ENCODE results near the gene AURKAIP1.
A peak's percentile ranks its signal among the peaks of the same experiment; 100 is the strongest.

AURKAIP1 gene

DNA sequence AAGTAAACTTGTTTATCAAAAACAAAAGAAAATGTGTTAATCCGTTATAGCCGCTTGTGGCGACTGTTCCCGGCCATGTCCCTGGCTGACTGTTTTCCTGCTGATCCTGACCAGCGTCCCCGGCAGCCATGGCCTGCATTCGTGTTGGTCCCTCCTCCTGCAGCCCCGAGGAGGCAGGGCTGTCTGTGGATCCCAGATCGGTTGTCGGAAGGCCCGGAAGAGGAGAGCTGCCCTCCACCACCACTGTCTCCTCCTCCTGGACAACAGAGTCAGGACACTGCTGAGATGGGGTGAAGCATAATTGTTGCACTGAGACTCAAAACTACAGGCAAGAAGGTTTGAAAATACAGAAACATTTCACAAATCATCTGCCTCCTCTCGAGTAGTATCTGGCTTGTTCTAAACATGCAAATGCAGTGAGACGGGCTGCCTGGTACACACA, 13.0 kb downstream of the AURKAIP1 start:
- FAIRE-seq, result no peak
- no peak for DNase-seq (ENCODE audit: insufficient read length, low spot score)
- TF ChIP-seq POU2F2 (IDR thresholded peaks at IDR 0.05; ENCODE audit: low read depth, low read length) (no peak), PAX5 (IDR thresholded peaks at IDR 0.05; ENCODE audit: insufficient read depth, low read length, severe bottlenecking) (no peak), POLR2AphosphoS5 (IDR thresholded peaks at IDR 0.05; ENCODE audit: low read depth, low read length) (no peak), SPI1 (IDR thresholded peaks at IDR 0.05; ENCODE audit: low read depth, low read length) (no peak), TAF1 (IDR thresholded peaks at IDR 0.05; ENCODE audit: low read depth, low read length) (no peak), POLR2A (IDR thresholded peaks at IDR 0.05; ENCODE audit: low read depth, low read length) (no peak)

DNA sequence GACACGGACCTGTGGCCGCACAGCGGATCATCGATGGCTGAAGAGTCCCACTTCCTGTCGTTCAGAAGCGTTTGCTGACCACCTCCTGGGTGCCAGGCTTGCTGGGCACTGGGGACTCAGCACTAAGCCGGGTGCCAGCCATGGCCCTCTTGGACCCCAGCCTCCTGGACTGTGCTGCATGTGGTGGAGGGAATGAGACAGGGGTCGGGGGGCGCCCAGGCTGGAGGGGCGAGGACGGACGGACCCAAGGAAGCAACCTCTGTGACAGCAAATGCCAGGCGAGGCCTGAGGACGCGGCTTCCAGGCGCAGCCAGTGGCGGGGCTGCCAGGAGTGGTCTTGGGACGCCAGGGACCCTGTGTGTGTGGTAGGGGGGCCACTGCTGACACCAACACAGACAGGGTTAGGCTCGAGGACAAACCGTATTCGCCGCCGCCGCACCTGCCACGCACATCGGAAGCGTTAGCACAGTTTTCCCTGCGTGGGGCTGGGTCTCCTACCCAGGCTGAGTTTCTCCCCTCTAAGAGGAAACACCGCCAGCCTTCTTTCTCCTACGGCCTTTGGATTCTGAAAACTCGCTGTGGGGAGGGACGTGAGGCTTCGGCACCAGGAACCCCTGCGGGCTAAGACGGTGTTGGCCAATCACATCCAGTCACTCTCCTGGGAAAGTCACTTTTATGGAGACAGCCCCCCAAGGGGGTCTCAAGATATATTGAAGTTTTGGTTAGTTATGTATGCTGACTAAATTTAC, 13.6 kb downstream of the AURKAIP1 start:
- FAIRE-seq (no peak), DNase-seq (ENCODE audit: insufficient read length, low spot score) (no peak)
- TF ChIP-seq POLR2A (IDR thresholded peaks at IDR 0.05; ENCODE audit: low read depth, low read length) (no peak), SPI1 (IDR thresholded peaks at IDR 0.05; ENCODE audit: low read depth, low read length) (no peak), PAX5 (IDR thresholded peaks at IDR 0.05; ENCODE audit: insufficient read depth, low read length, severe bottlenecking) (no peak), POLR2AphosphoS5 (IDR thresholded peaks at IDR 0.05; ENCODE audit: low read depth, low read length) (no peak), TAF1 (IDR thresholded peaks at IDR 0.05; ENCODE audit: low read depth, low read length) (no peak), POU2F2 (IDR thresholded peaks at IDR 0.05; ENCODE audit: low read depth, low read length) (no peak)

DNA sequence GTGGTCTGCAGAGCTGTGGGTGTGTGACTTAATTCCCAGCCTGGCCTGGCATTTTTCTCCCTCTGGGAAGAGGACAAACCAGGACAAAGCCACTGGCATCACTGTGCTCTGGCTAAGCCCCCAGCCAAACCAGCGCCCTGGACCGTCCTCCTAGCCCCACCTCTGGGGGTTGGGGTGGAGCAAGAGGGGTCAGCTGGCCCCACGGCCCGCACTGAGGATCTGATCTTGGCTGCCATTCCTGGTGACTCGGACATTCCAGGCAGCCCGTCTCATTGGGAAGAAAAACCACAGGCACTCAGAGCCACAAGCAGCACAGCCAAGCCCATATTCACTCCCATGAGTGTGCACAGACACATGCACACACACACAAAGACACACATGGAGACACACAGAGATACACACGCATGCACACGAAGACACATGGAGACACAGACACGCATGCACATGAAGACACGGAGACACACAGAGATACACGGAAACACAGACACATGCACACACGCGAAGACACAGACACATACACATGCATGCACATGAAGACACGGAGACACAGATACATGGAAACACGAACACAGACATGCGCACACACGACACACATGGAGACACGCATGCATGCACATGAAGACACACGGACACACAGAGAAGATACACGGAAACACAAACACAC, 14.4 kb downstream of the AURKAIP1 start:
- TF ChIP-seq SPI1 (IDR thresholded peaks at IDR 0.05; ENCODE audit: low read depth, low read length) (no peak), POU2F2 (IDR thresholded peaks at IDR 0.05; ENCODE audit: low read depth, low read length) (no peak), POLR2AphosphoS5 (IDR thresholded peaks at IDR 0.05; ENCODE audit: low read depth, low read length) (no peak), POLR2A (IDR thresholded peaks at IDR 0.05; ENCODE audit: low read depth, low read length) (no peak), TAF1 (IDR thresholded peaks at IDR 0.05; ENCODE audit: low read depth, low read length) (no peak), PAX5 (IDR thresholded peaks at IDR 0.05; ENCODE audit: insufficient read depth, low read length, severe bottlenecking) (no peak)
- DNase-seq (ENCODE audit: insufficient read length, low spot score) (no peak), FAIRE-seq (no peak)

DNA sequence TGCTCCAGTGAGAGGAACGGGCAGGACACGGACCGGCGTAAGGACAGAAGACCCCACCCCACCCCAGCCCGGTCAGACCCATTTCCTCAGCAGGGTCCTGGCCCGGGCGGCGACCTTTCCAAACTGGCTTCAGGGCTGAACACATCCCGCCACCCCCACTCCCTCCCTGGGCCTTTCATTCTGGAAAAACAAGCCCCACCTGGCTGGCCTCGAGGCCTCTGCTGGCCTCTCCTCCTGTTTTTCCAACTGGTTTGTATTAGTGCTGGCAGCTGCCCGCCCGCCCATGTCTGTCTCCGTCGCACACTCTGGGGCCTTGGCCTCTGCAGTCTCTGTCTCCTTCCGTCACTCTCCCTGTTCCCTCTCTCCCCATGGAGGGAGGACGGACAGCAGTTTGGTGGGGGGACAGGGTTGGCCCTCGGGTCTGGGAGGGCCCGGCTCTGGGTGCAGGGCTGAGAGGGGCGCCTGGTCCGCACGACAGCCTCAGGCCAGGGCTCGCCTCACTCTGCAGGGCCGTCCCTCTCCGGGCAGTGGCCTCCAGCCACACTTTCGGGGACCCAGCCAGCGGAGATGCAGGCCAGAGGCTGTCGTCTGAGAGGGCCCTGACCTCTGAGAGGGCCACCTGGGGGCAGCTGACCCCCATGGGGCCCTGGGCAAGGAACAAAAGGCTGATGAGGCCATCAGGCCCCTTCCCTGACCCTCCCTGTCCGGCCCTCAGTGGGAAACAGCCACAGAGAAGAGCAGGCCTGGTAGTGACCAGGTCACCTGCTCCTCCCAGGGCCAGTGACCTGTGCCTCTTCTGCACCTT, 15.1 kb downstream of the AURKAIP1 start:
- DNase-seq (ENCODE audit: insufficient read length, low spot score), result no peak
- no peak for TF ChIP-seq POLR2AphosphoS5 (IDR thresholded peaks at IDR 0.05; ENCODE audit: low read depth, low read length)
- no peak for FAIRE-seq

DNA sequence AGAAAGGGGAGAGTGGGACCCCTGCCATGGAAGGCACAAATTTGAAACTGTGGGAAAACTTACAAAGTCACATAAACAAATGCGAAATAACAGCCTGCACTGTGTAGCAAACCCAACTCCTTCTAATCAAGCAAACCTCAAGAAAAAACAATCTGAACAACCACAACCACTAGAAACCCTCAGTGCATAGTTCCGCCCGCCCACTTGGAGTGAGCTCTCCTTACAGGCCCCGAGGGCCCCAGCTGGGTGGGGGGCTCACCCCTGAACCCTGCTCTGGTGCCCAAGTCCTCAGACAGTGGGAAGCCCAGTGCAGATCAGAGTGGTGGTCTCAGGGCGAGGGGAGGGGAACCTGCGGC, 15.7 kb downstream of the AURKAIP1 start:
- DNase-seq (ENCODE audit: insufficient read length, low spot score) (no peak), FAIRE-seq (no peak)

DNA sequence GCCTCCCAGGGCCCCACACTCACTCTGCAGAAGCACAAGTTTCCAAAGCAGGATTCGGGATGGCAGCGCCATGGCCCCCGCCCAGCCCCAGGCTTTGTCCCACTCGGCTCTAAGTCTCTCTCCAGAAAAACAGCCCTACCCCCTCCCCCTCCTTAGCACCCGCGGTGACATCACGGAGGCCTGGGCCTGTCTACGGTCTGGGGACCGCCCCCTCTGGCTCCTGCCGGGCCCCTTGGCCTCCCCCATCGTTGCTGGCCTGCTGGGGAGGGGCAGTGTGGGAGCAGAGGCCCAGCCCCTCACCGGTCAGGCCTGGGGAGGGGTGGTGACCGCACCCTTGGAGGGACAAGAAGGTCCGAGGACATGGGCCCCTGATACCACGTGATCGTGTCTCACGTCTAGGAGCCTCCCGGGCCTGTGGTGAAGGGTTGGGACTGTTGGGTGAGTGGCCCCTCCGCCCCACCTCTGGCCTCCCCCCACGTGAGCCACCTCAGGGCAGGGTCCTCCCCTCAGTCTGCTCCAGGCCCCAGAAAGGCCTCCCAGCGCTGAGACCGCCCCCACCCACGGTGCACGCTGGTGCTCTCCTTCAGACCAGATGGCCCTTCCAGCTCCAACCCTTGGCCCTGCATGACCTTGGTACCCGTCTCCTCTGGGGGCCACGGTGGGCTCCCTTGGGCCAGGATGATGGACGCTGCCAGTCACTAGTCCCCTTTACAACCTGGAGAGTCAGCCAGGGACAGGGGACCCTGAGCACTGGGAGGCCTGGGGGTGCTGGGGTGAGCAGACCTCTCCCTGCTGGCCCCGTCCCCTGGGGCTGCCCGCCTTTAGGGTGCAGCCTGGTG, 16.4 kb downstream of the AURKAIP1 start, which contains the start of gene MXRA8:
Gene MXRA8, minus strand, starts transcription at position 123 of the 839 bp plus-strand sequence. Its CDS starts 51 bp downstream, at position 72.
- TF ChIP-seq POU2F2 (IDR thresholded peaks at IDR 0.05; ENCODE audit: low read depth, low read length), result no peak
- no peak for FAIRE-seq
- no peak for DNase-seq (ENCODE audit: insufficient read length, low spot score)

More for the DNA sequence above, 15.7 kb downstream of the AURKAIP1 start:
- TF ChIP-seq PAX5 (IDR thresholded peaks at IDR 0.05; ENCODE audit: insufficient read depth, low read length, severe bottlenecking), result peak; percentile 59
- TF ChIP-seq POU2F2 (IDR thresholded peaks at IDR 0.05; ENCODE audit: low read depth, low read length), result no peak
- TF ChIP-seq POLR2AphosphoS5 (IDR thresholded peaks at IDR 0.05; ENCODE audit: low read depth, low read length), result no peak
- no peak for TF ChIP-seq TAF1 (IDR thresholded peaks at IDR 0.05; ENCODE audit: low read depth, low read length)

DNA sequence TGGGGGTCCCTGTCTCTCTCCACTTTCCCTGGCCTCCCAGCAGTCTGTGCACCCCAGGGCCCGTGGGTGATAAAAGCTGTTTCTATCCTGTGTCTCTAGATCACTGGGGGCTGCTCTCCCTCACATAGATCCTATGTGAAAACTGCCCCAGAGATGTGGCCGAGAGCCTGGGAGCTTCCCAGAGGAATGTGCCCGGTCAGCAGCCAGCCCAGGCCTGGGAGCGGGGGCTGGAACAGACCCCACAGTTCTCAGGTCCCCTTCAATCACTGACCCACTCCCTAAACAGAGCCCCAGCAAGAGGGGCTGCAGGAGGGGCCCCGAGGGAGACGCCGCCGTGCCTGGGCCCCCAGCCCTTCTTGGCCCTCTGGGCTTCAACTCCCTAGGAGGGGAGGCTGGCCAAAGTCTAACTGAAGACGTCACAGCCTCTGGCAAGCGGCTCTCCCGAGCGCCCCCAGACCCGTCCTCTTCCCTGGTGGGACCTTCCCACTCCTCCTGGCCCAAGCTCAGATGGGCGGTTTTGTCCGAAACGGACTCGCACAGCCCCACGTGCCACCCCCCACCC, 17.1 kb downstream of the AURKAIP1 start:
- TF ChIP-seq POU2F2 (IDR thresholded peaks at IDR 0.05; ENCODE audit: low read depth, low read length) (no peak), SPI1 (IDR thresholded peaks at IDR 0.05; ENCODE audit: low read depth, low read length) (no peak), PAX5 (IDR thresholded peaks at IDR 0.05; ENCODE audit: insufficient read depth, low read length, severe bottlenecking) (no peak), POLR2AphosphoS5 (IDR thresholded peaks at IDR 0.05; ENCODE audit: low read depth, low read length) (no peak)
- no peak for FAIRE-seq
- no peak for DNase-seq (ENCODE audit: insufficient read length, low spot score)

DNA sequence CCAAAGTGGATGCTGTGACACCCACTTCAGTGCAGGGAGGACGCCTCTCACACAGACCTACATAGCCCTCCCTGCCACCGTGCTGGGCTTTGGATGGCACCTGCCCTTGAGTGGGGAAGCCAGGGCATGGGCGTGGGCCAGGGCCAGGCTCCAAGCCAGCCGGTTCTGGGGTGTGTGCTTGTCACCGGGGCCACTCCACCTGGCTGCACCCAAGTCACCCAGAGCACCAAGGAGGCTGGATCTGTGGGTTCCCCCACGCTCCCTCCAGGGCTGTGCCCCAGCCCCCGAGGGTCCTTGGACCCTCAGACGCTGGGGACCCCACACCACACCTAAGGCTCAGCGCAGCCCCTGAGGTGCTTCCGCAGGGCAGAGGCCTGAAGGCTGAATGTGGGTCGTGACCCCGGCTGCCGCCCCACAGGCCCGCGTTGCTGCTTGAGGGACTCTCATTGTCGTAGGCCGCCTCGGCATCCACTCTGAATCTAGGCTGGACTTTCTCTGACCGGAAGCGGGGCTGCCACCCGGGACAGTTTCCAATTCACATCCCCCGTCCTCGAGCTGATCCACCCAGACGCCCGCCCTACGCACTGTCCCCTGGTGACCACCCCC, 18.1 kb downstream of the AURKAIP1 start:
- DNase-seq (ENCODE audit: insufficient read length, low spot score) (no peak), FAIRE-seq (no peak)
- TF ChIP-seq SPI1 (IDR thresholded peaks at IDR 0.05; ENCODE audit: low read depth, low read length) (no peak), POU2F2 (IDR thresholded peaks at IDR 0.05; ENCODE audit: low read depth, low read length) (no peak), POLR2AphosphoS5 (IDR thresholded peaks at IDR 0.05; ENCODE audit: low read depth, low read length) (no peak)
